HepG2 (cell line): ENCODE measurements around the gene KRTAP10-5. TPM values are rescaled to one million over a fixed set of nuclear protein-coding genes. Genes with fewer than 3 reads are reported as not detected.

Experiments used
- ATAC-seq: fragments of 200-7000 bp; cut with Tn5 transposase; 3 replicates; pipeline ENCODE4 v1.9.1; 2020; ENCODE audit warnings: mild to moderate bottlenecking, moderate library complexity
- BruUV-seq: library from RNA; stranded (reverse); fragments of 400-500 nt; replicated peaks from 2 replicates; lab custom pipeline; 2021; lab: Mats Ljungman, UMichigan
- CTCF ChIA-PET: fragments of 300-600 bp; formaldehyde crosslinking; extraction: SDS; loops from one replicate; lab custom pipeline; 2021; ENCODE audit warnings: low total read pairs, inconsistent platforms, low intra/inter-chr PET ratio; lab: Yijun Ruan, JAX
- POLR2A ChIA-PET: fragments of 350-600 bp; sonication (Branson Sonifier 250); formaldehyde crosslinking; loops from one replicate; lab custom pipeline; 2020; ENCODE audit warnings: antibody characterized with exemption, inconsistent platforms; lab: Yijun Ruan, JAX
- DNase-seq: peaks from one replicate; pipeline ENCODE4 v3.0.0-alpha.2; 2015; ENCODE audit warnings: low spot score
- FAIRE-seq: peaks from 3 replicates; lab custom pipeline; 2011; peaks lifted over from hg19 to GRCh38; lab: Jason Lieb, UNC
- H2AFZ ChIP-seq: one replicate; pipeline ENCODE4 v1.6.1; 2011; ENCODE audit warnings: low read length, inconsistent platforms
- H3K27ac ChIP-seq: fragments of 300-600 bp; 3 replicates; pipeline ENCODE4 v1.8.0; 2011; ENCODE audit warnings: mixed run types, mild to moderate bottlenecking, mixed read lengths, low read length, inconsistent platforms; ENCODE audit not compliant: insufficient read depth; ENCODE audit errors: extremely low read length
- H3K27me3 ChIP-seq, 2 experiments: fragments of 200-600 bp in 1 of 2; 2 replicates in 1 of 2; 3 replicates in 1 of 2; pipeline versions ENCODE4 v1.6.0 to v1.8.0; 2011; ENCODE audit warnings: low read length in 2 of 2, mild to moderate bottlenecking in 2 of 2, moderate library complexity in 2 of 2, inconsistent platforms in 1 of 2; ENCODE audit not compliant: insufficient read depth in 2 of 2, control insufficient read depth in 1 of 2
- H3K36me3 ChIP-seq, 2 experiments: fragments of 200-600 bp in 1 of 2; replicated peaks in 1 of 2; 2 replicates in 1 of 2; 3 replicates in 1 of 2; pipeline versions ENCODE4 v1.5.1 to v1.8.0; 2011; ENCODE audit warnings: low read length in 2 of 2, inconsistent platforms in 1 of 2; ENCODE audit not compliant: insufficient read depth in 2 of 2, control insufficient read depth in 1 of 2
- H3K4me1 ChIP-seq: 2 replicates; pipeline ENCODE4 v1.5.1; 2012; ENCODE audit warnings: low read length, inconsistent platforms; ENCODE audit not compliant: insufficient read depth
- H3K4me2 ChIP-seq: 2 replicates; pipeline ENCODE4 v1.6.0; 2011; ENCODE audit warnings: low read depth, low read length, inconsistent platforms
- H3K4me3 ChIP-seq, 3 experiments: fragments of 200-600 bp in 1 of 3; sonication (generic), shearing (Covaris generic) in 1 of 3; replicated peaks in 1 of 3; 2 replicates each; pipeline ENCODE4 v1.5.1; 2011 to 2016; ENCODE audit warnings: low read length in 3 of 3, inconsistent platforms in 2 of 3, low read depth in 2 of 3, mild to moderate bottlenecking in 2 of 3, control low read depth in 1 of 3, mixed read lengths in 1 of 3; ENCODE audit not compliant: insufficient read depth in 1 of 3
- H3K79me2 ChIP-seq: one replicate; pipeline ENCODE4 v1.6.1; 2011; ENCODE audit warnings: low read length, inconsistent platforms; ENCODE audit not compliant: insufficient read depth
- H3K9ac ChIP-seq: 2 replicates; pipeline ENCODE4 v1.6.0; 2011; ENCODE audit warnings: mild to moderate bottlenecking, low read depth, low read length, inconsistent platforms; ENCODE audit not compliant: insufficient read depth
- H3K9me3 ChIP-seq: 2 replicates; pipeline ENCODE4 v1.5.1; 2012; ENCODE audit warnings: mild to moderate bottlenecking, low read length
- H4K20me1 ChIP-seq: 2 replicates; pipeline ENCODE4 v1.6.0; 2011; ENCODE audit warnings: inconsistent platforms, mild to moderate bottlenecking, low read length, moderate library complexity; ENCODE audit not compliant: insufficient read depth
- ATRX ChIP-seq: sonication (generic); formaldehyde crosslinking; IDR thresholded peaks from 2 replicates; pipeline ENCODE4 v1.4.0; 2020; ENCODE audit warnings: missing genetic modification reagents, borderline replicate concordance
- BCL6 ChIP-seq: IDR thresholded peaks from 2 replicates; pipeline ENCODE4 v1.6.1; 2016; ENCODE audit warnings: missing genetic modification reagents, missing compliant biosample characterization
- CHD4 ChIP-seq: fragments of 200-600 bp; sonication (generic); IDR thresholded peaks from 2 replicates; pipeline ENCODE4 v1.7.0; 2017; ENCODE audit warnings: mild to moderate bottlenecking, low read length, borderline replicate concordance
- FLYWCH1 ChIP-seq: sonication (generic); formaldehyde crosslinking; IDR thresholded peaks from 2 replicates; pipeline ENCODE4 v1.8.1; 2023; ENCODE audit warnings: mild to moderate bottlenecking, missing genetic modification reagents
- RBM22 ChIP-seq: fragments of 200-400 bp; formaldehyde crosslinking; optimal IDR thresholded peaks from 2 replicates; pipeline ENCODE3; 2017; ENCODE audit warnings: mild to moderate bottlenecking, low read length, moderate library complexity
- SIX4 ChIP-seq: sonication (generic); formaldehyde crosslinking; IDR thresholded peaks from 2 replicates; pipeline ENCODE4 v1.4.0; 2020; ENCODE audit warnings: missing genetic modification reagents
- TP53 ChIP-seq: sonication (generic); formaldehyde crosslinking; conservative IDR thresholded peaks from 2 replicates; pipeline ENCODE4 v1.4.0; 2020; ENCODE audit warnings: missing genetic modification reagents
- ZNF121 ChIP-seq: sonication (generic); formaldehyde crosslinking; IDR thresholded peaks from 2 replicates; pipeline ENCODE4 v1.5.0; 2020; ENCODE audit warnings: mild to moderate bottlenecking, missing genetic modification reagents
- ZNF205 ChIP-seq: IDR thresholded peaks from 2 replicates; pipeline ENCODE4 v1.6.1; 2018; ENCODE audit warnings: missing biosample characterization, missing genetic modification reagents
- ZNF253 ChIP-seq: sonication (generic); formaldehyde crosslinking; IDR thresholded peaks from 2 replicates; pipeline ENCODE4 v1.8.0; 2022; ENCODE audit warnings: mild to moderate bottlenecking, missing genetic modification reagents, borderline replicate concordance
- ZNF274 ChIP-seq: sonication (generic); formaldehyde crosslinking; IDR thresholded peaks from 2 replicates; pipeline ENCODE4 v1.5.1; 2020; ENCODE audit warnings: mild to moderate bottlenecking, missing genetic modification reagents
- ZNF296 ChIP-seq: sonication (generic); formaldehyde crosslinking; conservative IDR thresholded peaks from 2 replicates; pipeline ENCODE4 v1.5.0; 2020; ENCODE audit warnings: mild to moderate bottlenecking, missing genetic modification reagents
- ZNF841 ChIP-seq: sonication (generic); formaldehyde crosslinking; IDR thresholded peaks from 2 replicates; pipeline ENCODE4 v1.8.1; 2023; ENCODE audit warnings: missing genetic modification reagents, borderline replicate concordance
- WGBS: methylation state at CpG from one replicate; pipeline ENCODE4 v1.1.6; 2017; ENCODE audit warnings: low lambda C conversion rate; 5-methylcytosine and 5-hydroxymethylcytosine counted together
- in situ Hi-C: cut with HindIII; loops from 2 replicates; pipeline ENCODE4 v1.10.0; 2017; ENCODE audit warnings: low pct_unique_long_range_greater_than_20kb; ENCODE audit not compliant: extremely low pct_ligation_motif_present
- intact Hi-C: fragments of 100-400 bp; cut with micrococcal nuclease; formaldehyde crosslinking; loops from one replicate; pipeline ENCODE4 v1.10.0; 2022; ENCODE audit not compliant: unreplicated experiment
- polyA plus RNA-seq, 8 experiments: library from polyadenylated mRNA; depleted of rRNA in 3 of 8; stranded (reverse) in 7 of 8; unstranded in 1 of 8; fragments of >200 nt; fragmentation: Illumina TruSeq in 4 of 8; extraction: Trizol in 4 of 8; gene quantifications; 2 replicates each; pipeline versions ENCODE4 v1.2.1 to v1.2.3, GENCODE V29; 2011 to 2016; ENCODE audit warnings: low read depth in 4 of 8, missing spikeins in 1 of 8, mixed read lengths in 1 of 8; ENCODE audit not compliant: insufficient read depth in 1 of 8
- total RNA-seq, 5 experiments: library from RNA; depleted of rRNA; stranded (reverse); fragments of >200 nt; fragmentation: Illumina TruSeq; extraction: Trizol; gene quantifications; 2 replicates each; pipeline ENCODE4 v1.2.3, GENCODE V29; 2016; ENCODE audit warnings: low read depth in 1 of 5

The KRTAP10-5 gene
- total and polyA plus RNA-seq, 2 of the 13 experiments (the other 11 are each of a cell fraction or from before 2014, with no cell fraction given) = not detected

- FAIRE-seq = no peak
- H3K79me2 ChIP-seq = no peaks in the 10 kb centered on the region
- ATAC-seq = no peak
- in situ Hi-C loops = no loop called here
- no peaks in the 10 kb centered on the region for H3K9me3 ChIP-seq
- H3K36me3 ChIP-seq = no peaks in the 10 kb centered on the region
- H3K9ac ChIP-seq = no peak overlapping the region
- no peaks in the 10 kb centered on the region for H4K20me1 ChIP-seq
- DNase-seq = no peak
- intact Hi-C loops = no loop called here
- POLR2A ChIA-PET = no interaction called here
- CTCF ChIA-PET = no interaction called here
- no peak overlapping the region for H3K4me2 ChIP-seq
- no peaks in the 10 kb centered on the region for H3K4me1 ChIP-seq
- WGBS = 23% methylated on average over 4 of the region's 7 CpGs
- TF ChIP-seq ZNF253 = no peak
- TF ChIP-seq BCL6 (CRISPR knock-in tag) = no peak
- no peak for TF ChIP-seq ZNF296 (CRISPR knock-in tag)
- no peak for TF ChIP-seq ATRX (CRISPR knock-in tag)
- TF ChIP-seq RBM22 = no peak
- no peak for TF ChIP-seq FLYWCH1 (CRISPR knock-in tag)
- TF ChIP-seq ZNF205 = no peak
- TF ChIP-seq ZNF121 (CRISPR knock-in tag) = no peak
- no peak for TF ChIP-seq ZNF841 (CRISPR knock-in tag)
- no peak for TF ChIP-seq SIX4 (CRISPR knock-in tag)
- no peak for TF ChIP-seq TP53 (CRISPR knock-in tag)
- no peak for TF ChIP-seq CHD4
- no peak for TF ChIP-seq ZNF274 (CRISPR knock-in tag)
- H2AFZ ChIP-seq = no peak overlapping the region
- H3K27me3 ChIP-seq = peaks cover 0 to 7% of the 10 kb centered on the region in 2 experiments; a peak in 3 of 5 replicates
- no TSS peak for BruUV-seq
- H3K27ac ChIP-seq = no peak overlapping the region
- no peak overlapping the region for H3K4me3 ChIP-seq
Measured at GRCh38 chr21:44535963-44536362, 44.4 kb downstream of the KRTAP10-5 start.
